Measurements from ENCODE around the gene SSTR4. TPM values are rescaled to one million over a fixed set of nuclear protein-coding genes. Genes with fewer than 3 reads are reported as not detected.
A peak's percentile ranks its signal among the peaks of the same experiment; 100 is the strongest.

Gene SSTR4
- total RNA-seq, 1 experiment from 2014 or later, result not detected

DNA sequence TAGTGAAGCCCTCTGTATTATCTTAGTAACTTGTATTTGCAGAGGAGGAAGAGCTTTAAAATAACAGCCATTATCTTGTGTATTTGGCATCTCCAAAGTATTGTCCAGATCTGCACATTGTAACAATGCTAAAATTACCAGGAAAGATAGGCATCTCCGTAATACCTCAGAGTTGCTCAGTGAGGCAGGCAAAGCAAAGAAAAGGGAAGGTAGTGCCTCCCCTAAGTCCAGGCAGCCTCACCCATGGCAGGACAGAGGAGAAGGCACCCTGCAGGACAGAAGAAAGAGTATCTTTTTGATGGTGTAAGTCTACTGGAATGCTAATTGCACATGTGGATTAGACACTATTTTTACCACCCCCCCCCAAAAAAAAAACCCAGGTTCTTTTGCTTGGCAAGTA is 13.6 kb upstream of the SSTR4 start:
- no TSS peak for BruUV-seq (replicated peaks)
- H3K4me3 Mint-ChIP-seq (ENCODE audit: unreplicated experiment), result no peak overlapping the region
- no peaks in the 10 kb centered on the region for H3K27me3 Mint-ChIP-seq (ENCODE audit: insufficient read depth, unreplicated experiment)
- CTCF ChIA-PET, result interaction anchor here (1.0 to 1.1 kb wide), 3 partner anchors 211 to 330 kb away, joined by 3 to 4 read pairs (median 4); no protein-coding TSS in a partner anchor
- H3K4me3 ChIP-seq (ENCODE audit: low read depth, low read length), result no peak overlapping the region
- intact Hi-C loops (cut with micrococcal nuclease; ENCODE audit: unreplicated experiment), result loop anchor here (1.0 to 5.0 kb wide), 2 partner anchors 319 to 329 kb away; no protein-coding TSS in a partner anchor
- peaks cover 15% of the 10 kb centered on the region for H3K36me3 Mint-ChIP-seq (ENCODE audit: insufficient read depth, unreplicated experiment)
- peak in 1 of 2 experiments; percentile 32 for DNase-seq
- H3K27ac Mint-ChIP-seq (ENCODE audit: unreplicated experiment), result peak overlapping the region; percentile 84
- POLR2A ChIA-PET, result no interaction called here
- no peaks in the 10 kb centered on the region for H3K9me3 Mint-ChIP-seq (ENCODE audit: unreplicated experiment)
- H3K27me3 ChIP-seq (replicated peaks; ENCODE audit: control insufficient read depth, insufficient read depth, low read length), result no peaks in the 10 kb centered on the region
- no peak for TF ChIP-seq CTCF (IDR thresholded peaks at IDR 0.05; ENCODE audit: insufficient read depth in 1 of 2, low read depth in 1 of 2, low read length in 1 of 2, severe bottlenecking in 1 of 2, unreplicated experiment in 1 of 2)
- peaks cover 58% of the 10 kb centered on the region for H3K4me1 Mint-ChIP-seq (ENCODE audit: low read depth, unreplicated experiment)
- no peaks in the 10 kb centered on the region for H3K9me3 ChIP-seq
- no peaks in the 10 kb centered on the region for H3K36me3 ChIP-seq (ENCODE audit: control insufficient read depth, insufficient read depth, low read length)
- H3K4me1 ChIP-seq, result peaks cover 77% of the 10 kb centered on the region

DNA sequence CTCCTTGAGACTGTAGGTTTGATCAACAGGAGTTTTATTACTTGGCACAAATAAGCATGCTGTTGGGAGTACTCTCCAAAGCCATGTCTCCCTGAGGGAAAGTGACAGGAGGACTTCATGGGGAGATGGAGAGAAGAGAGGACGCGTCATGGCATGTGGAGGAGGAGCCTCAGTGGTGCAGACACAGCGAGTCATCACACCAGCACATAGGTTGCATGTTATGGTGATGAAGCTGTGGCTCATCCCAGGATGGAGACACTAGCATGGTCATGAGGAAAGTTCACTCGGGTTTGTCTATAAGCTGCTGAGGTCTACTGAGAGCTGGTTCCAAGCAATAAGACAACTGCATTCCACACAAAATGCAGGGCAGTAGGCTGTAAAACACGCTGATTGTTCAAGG is 13.2 kb upstream of the SSTR4 start:
- CTCF ChIA-PET, result interaction anchor here (1.0 to 1.1 kb wide), 3 partner anchors 211 to 330 kb away, joined by 3 to 4 read pairs (median 4); no protein-coding TSS in a partner anchor
- BruUV-seq (replicated peaks), result no TSS peak
- Mint-ChIP-seq H3K9me3 (ENCODE audit: unreplicated experiment) (no peaks in the 10 kb centered on the region), H3K27me3 (ENCODE audit: insufficient read depth, unreplicated experiment) (no peaks in the 10 kb centered on the region), H3K27ac (ENCODE audit: unreplicated experiment) (peak overlapping the region; percentile 84), H3K4me3 (ENCODE audit: unreplicated experiment) (no peak overlapping the region), H3K4me1 (ENCODE audit: low read depth, unreplicated experiment) (peaks cover 54% of the 10 kb centered on the region), H3K36me3 (ENCODE audit: insufficient read depth, unreplicated experiment) (peaks cover 15% of the 10 kb centered on the region)
- Histone ChIP-seq H3K36me3 (ENCODE audit: control insufficient read depth, insufficient read depth, low read length) (no peaks in the 10 kb centered on the region), H3K4me3 (ENCODE audit: low read depth, low read length) (no peak overlapping the region), H3K4me1 (peaks cover 73% of the 10 kb centered on the region), H3K9me3 (no peaks in the 10 kb centered on the region), H3K27me3 (replicated peaks; ENCODE audit: control insufficient read depth, insufficient read depth, low read length) (no peaks in the 10 kb centered on the region)
- POLR2A ChIA-PET, result no interaction called here
- DNase-seq, result no peak
- no peak for TF ChIP-seq CTCF (IDR thresholded peaks at IDR 0.05; ENCODE audit: insufficient read depth in 1 of 2, low read depth in 1 of 2, low read length in 1 of 2, severe bottlenecking in 1 of 2, unreplicated experiment in 1 of 2)
- intact Hi-C loops (cut with micrococcal nuclease; ENCODE audit: unreplicated experiment), result loop anchor here (1.0 to 5.0 kb wide), 2 partner anchors 318 to 330 kb away; no protein-coding TSS in a partner anchor

- no peak overlapping the region for H3K4me3 ChIP-seq (ENCODE audit: low read depth, low read length)
- H3K36me3 Mint-ChIP-seq (ENCODE audit: insufficient read depth, unreplicated experiment), result peaks cover 15% of the 10 kb centered on the region
- no peaks in the 10 kb centered on the region for H3K9me3 Mint-ChIP-seq (ENCODE audit: unreplicated experiment)
- peak overlapping the region; percentile 77 for H3K27ac Mint-ChIP-seq (ENCODE audit: unreplicated experiment)
- CTCF ChIA-PET, result interaction anchor here (0.5 to 1.2 kb wide), 2 partner anchors 421 to 614 kb away, joined by 3 to 4 read pairs; no protein-coding TSS in a partner anchor
- no peak overlapping the region for H3K4me3 Mint-ChIP-seq (ENCODE audit: unreplicated experiment)
- POLR2A ChIA-PET, result interaction anchor here (0.6 kb wide), 1 partner anchor 13 kb away, joined by 6 read pairs; no protein-coding TSS in a partner anchor
- DNase-seq, result no peak
- H3K27me3 ChIP-seq (replicated peaks; ENCODE audit: control insufficient read depth, insufficient read depth, low read length), result no peaks in the 10 kb centered on the region
- no peak for TF ChIP-seq CTCF (IDR thresholded peaks at IDR 0.05; ENCODE audit: insufficient read depth in 1 of 2, low read depth in 1 of 2, low read length in 1 of 2, severe bottlenecking in 1 of 2, unreplicated experiment in 1 of 2)
- H3K27me3 Mint-ChIP-seq (ENCODE audit: insufficient read depth, unreplicated experiment), result no peaks in the 10 kb centered on the region
- peaks cover 64% of the 10 kb centered on the region for H3K4me1 ChIP-seq
- peaks cover 54% of the 10 kb centered on the region for H3K4me1 Mint-ChIP-seq (ENCODE audit: low read depth, unreplicated experiment)
- H3K36me3 ChIP-seq (ENCODE audit: control insufficient read depth, insufficient read depth, low read length), result no peaks in the 10 kb centered on the region
- H3K9me3 ChIP-seq, result no peaks in the 10 kb centered on the region
- BruUV-seq (replicated peaks), result no TSS peak
- intact Hi-C loops (cut with micrococcal nuclease; ENCODE audit: unreplicated experiment), result loop anchor here (1.0 to 5.0 kb wide), 2 partner anchors 209 to 331 kb away; no protein-coding TSS in a partner anchor
Measured at GRCh38 chr20:23022849-23023248, 12.3 kb upstream of the SSTR4 start.

All from Caco-2 (cell line).